NOMO-1 treated with dmso at 0.1 percent for 144 hours (cell line): ENCODE results near the gene IMPA2.
"Not testable (repeated sequence)": the region's sequence is repeated elsewhere in the genome, so short reads cannot be mapped to it uniquely, and the experiment has no call there.

ENCODE experiments used
- DNase-seq: peaks from one replicate; lab custom pipeline; 2025; ENCODE audit not compliant: unreplicated experiment; lab: John Stamatoyannopoulos, UW

The IMPA2 gene

GRCh38 chr18:11981192-11981542, at the start of gene IMPA2:
IMPA2 (plus strand) TSS chr18:11981507; CDS start chr18:11981670, 163 bp downstream.
- no peak for DNase-seq

GRCh38 chr18:11932393-11932792, 48.9 kb upstream of the IMPA2 start:
- DNase-seq = no peak

GRCh38 chr18:11937874-11938478, 43.3 kb upstream of the IMPA2 start:
- peak; percentile 22 for DNase-seq

GRCh38 chr18:11940956-11941355, 40.4 kb upstream of the IMPA2 start:
- DNase-seq = no peak

GRCh38 chr18:11943551-11943950, 37.8 kb upstream of the IMPA2 start:
- no peak for DNase-seq

- no peak for DNase-seq
Measured at GRCh38 chr18:11944252-11944651, 37.1 kb upstream of the IMPA2 start.

GRCh38 chr18:11944786-11945185, 36.5 kb upstream of the IMPA2 start:
- DNase-seq = no peak

GRCh38 chr18:11945834-11946659, 35.3 kb upstream of the IMPA2 start:
- DNase-seq = not testable (repeated sequence)

GRCh38 chr18:11946756-11947155, 34.6 kb upstream of the IMPA2 start:
- DNase-seq = no peak

GRCh38 chr18:11947214-11948191, 33.8 kb upstream of the IMPA2 start:
- DNase-seq = peak; percentile 98

GRCh38 chr18:11948852-11949523, 32.3 kb upstream of the IMPA2 start:
- DNase-seq = no peak

GRCh38 chr18:11950824-11951223, 30.5 kb upstream of the IMPA2 start:
- no peak for DNase-seq

GRCh38 chr18:11951390-11951851, 29.9 kb upstream of the IMPA2 start:
- DNase-seq = no peak

- no peak for DNase-seq
Measured at GRCh38 chr18:11953113-11953512, 28.2 kb upstream of the IMPA2 start.

GRCh38 chr18:11955239-11956029, 25.9 kb upstream of the IMPA2 start:
- no peak for DNase-seq

- no peak for DNase-seq
Measured at GRCh38 chr18:11956371-11957308, 24.7 kb upstream of the IMPA2 start.

GRCh38 chr18:11957636-11958035, 23.7 kb upstream of the IMPA2 start:
- DNase-seq = no peak

GRCh38 chr18:11959651-11960050, 21.7 kb upstream of the IMPA2 start:
- DNase-seq = not testable (repeated sequence)
